DOHH2 (cell line): ENCODE data around the gene SUPT3H.

ENCODE experiments used
- H3F3A ChIP-seq: fragments of 200-600 bp; sonication (generic), shearing (Covaris generic); 2 replicates; pipeline ENCODE4 v1.6.0; 2016; ENCODE audit warnings: antibody characterized with exemption, mild to moderate bottlenecking; ENCODE audit not compliant: control insufficient read depth, insufficient read depth
- H3K27ac ChIP-seq: fragments of 200-600 bp; sonication (generic); 2 replicates; pipeline ENCODE4 v1.5.1; 2014; ENCODE audit warnings: low read depth, mild to moderate bottlenecking, low read length, moderate library complexity
- H3K27me3 ChIP-seq: fragments of 200-600 bp; sonication (generic); 2 replicates; pipeline ENCODE4 v1.6.1; 2014; ENCODE audit warnings: mild to moderate bottlenecking, low read length, mixed read lengths; ENCODE audit not compliant: control insufficient read depth
- H3K36me3 ChIP-seq: fragments of 200-600 bp; sonication (generic); 2 replicates; pipeline ENCODE4 v1.6.1; 2014; ENCODE audit warnings: mild to moderate bottlenecking, low read length, moderate library complexity, mixed read lengths; ENCODE audit not compliant: control insufficient read depth
- H3K4me1 ChIP-seq: fragments of 200-600 bp; sonication (generic); 2 replicates; pipeline ENCODE4 v1.6.1; 2014; ENCODE audit warnings: mild to moderate bottlenecking, low read length, mixed read lengths; ENCODE audit not compliant: control insufficient read depth
- H3K4me2 ChIP-seq: fragments of 200-600 bp; sonication (generic); 2 replicates; pipeline ENCODE4 v1.6.0; 2014; ENCODE audit warnings: mild to moderate bottlenecking, low read length, moderate library complexity
- H3K4me3 ChIP-seq: fragments of 200-600 bp; sonication (generic); 2 replicates; pipeline ENCODE4 v1.5.1; 2014; ENCODE audit warnings: mild to moderate bottlenecking, low read length, mixed read lengths
- H3K79me2 ChIP-seq: fragments of 200-600 bp; sonication (generic); 2 replicates; pipeline ENCODE4 v1.6.1; 2014; ENCODE audit warnings: mild to moderate bottlenecking, low read length, mixed read lengths; ENCODE audit not compliant: control insufficient read depth
- H3K9me2 ChIP-seq: fragments of 200-600 bp; sonication (generic); replicated peaks from 2 replicates; pipeline ENCODE4 v1.6.1; 2014; ENCODE audit warnings: mild to moderate bottlenecking, low read length, mixed read lengths; ENCODE audit not compliant: control insufficient read depth
- H3K9me3 ChIP-seq: fragments of 200-600 bp; sonication (generic); 2 replicates; pipeline ENCODE4 v1.6.1; 2014; ENCODE audit warnings: antibody characterized with exemption, low read length, mixed read lengths; ENCODE audit not compliant: control insufficient read depth, insufficient read depth
- H4K20me1 ChIP-seq: fragments of 200-600 bp; sonication (generic); 2 replicates; pipeline ENCODE4 v1.6.0; 2014; ENCODE audit warnings: low read depth, mild to moderate bottlenecking, antibody characterized with exemption, low read length, moderate library complexity; ENCODE audit not compliant: control insufficient read depth, insufficient read depth
- CTCF ChIP-seq: fragments of 200-600 bp; sonication (generic); IDR thresholded peaks from one replicate; pipeline ENCODE4 v1.5.1; 2014; ENCODE audit warnings: antibody characterized with exemption, mild to moderate bottlenecking, low read depth, low read length; ENCODE audit not compliant: poor library complexity, severe bottlenecking
- EZH2phosphoT487 ChIP-seq: fragments of 200-600 bp; sonication (generic); IDR thresholded peaks from 2 replicates; pipeline ENCODE4 v1.6.1; 2017; ENCODE audit warnings: borderline replicate concordance, mild to moderate bottlenecking, antibody characterized with exemption, low read length, moderate library complexity, mixed read lengths

The SUPT3H gene

GRCh38 chr6:45272626-45273025 is 105.1 kb downstream of the SUPT3H start:
- Histone ChIP-seq H4K20me1 (no peaks in the 10 kb centered on the region), H3K36me3 (no peaks in the 10 kb centered on the region), H3K4me3 (no peak overlapping the region), H3K4me2 (no peak overlapping the region), H3K27ac (no peak overlapping the region), H3F3A (no peaks in the 10 kb centered on the region), H3K9me3 (no peaks in the 10 kb centered on the region), H3K27me3 (no peaks in the 10 kb centered on the region), H3K9me2 (no peaks in the 10 kb centered on the region), H3K79me2 (no peaks in the 10 kb centered on the region), H3K4me1 (no peaks in the 10 kb centered on the region)
- no peak for TF ChIP-seq CTCF
- no peak for TF ChIP-seq EZH2phosphoT487

GRCh38 chr6:45265246-45265645 is 112.5 kb downstream of the SUPT3H start:
- no peaks in the 10 kb centered on the region for H3K79me2 ChIP-seq
- no peak for TF ChIP-seq EZH2phosphoT487
- no peak for TF ChIP-seq CTCF
- no peak overlapping the region for H3K4me3 ChIP-seq
- no peaks in the 10 kb centered on the region for H3K4me1 ChIP-seq
- H3F3A ChIP-seq: no peaks in the 10 kb centered on the region
- no peaks in the 10 kb centered on the region for H3K9me3 ChIP-seq
- H3K27ac ChIP-seq: no peak overlapping the region
- no peak overlapping the region for H3K4me2 ChIP-seq
- H3K27me3 ChIP-seq: no peaks in the 10 kb centered on the region
- no peaks in the 10 kb centered on the region for H3K9me2 ChIP-seq
- H3K36me3 ChIP-seq: no peaks in the 10 kb centered on the region
- H4K20me1 ChIP-seq: no peaks in the 10 kb centered on the region

GRCh38 chr6:45260696-45261095 is 117.0 kb downstream of the SUPT3H start:
- Histone ChIP-seq H3K4me3 (no peak overlapping the region), H3K27me3 (no peaks in the 10 kb centered on the region), H3K9me3 (no peaks in the 10 kb centered on the region), H3K79me2 (no peaks in the 10 kb centered on the region), H3K4me1 (no peaks in the 10 kb centered on the region), H3F3A (no peaks in the 10 kb centered on the region), H4K20me1 (no peaks in the 10 kb centered on the region), H3K9me2 (no peaks in the 10 kb centered on the region), H3K27ac (no peak overlapping the region), H3K36me3 (no peaks in the 10 kb centered on the region), H3K4me2 (no peak overlapping the region)
- no peak for TF ChIP-seq CTCF
- TF ChIP-seq EZH2phosphoT487: no peak
